ENCODE results near the gene CXCR5.

GRCh38 chr11:118889797-118890196 is 6.1 kb downstream of the CXCR5 start:
- TF ChIP-seq EP300 (IDR thresholded peaks at IDR 0.05), result no peak
- no peak for TF ChIP-seq CTCF (IDR thresholded peaks at IDR 0.05)
- peak in 3 of 4 donors; percentile 29 to 62 (median 49) for TF ChIP-seq POLR2AphosphoS5 (IDR thresholded peaks at IDR 0.05)

Measured in sigmoid colon (tissue), 4 donors.